Panc1 (cell line): ENCODE data around the gene CCDC83. TPM values are rescaled to one million over a fixed set of nuclear protein-coding genes. Genes with fewer than 3 reads are reported as not detected.

Experiments
- ATAC-seq: fragments of 200-7000 bp; cut with Tn5 transposase; 2 replicates; pipeline ENCODE4 v1.9.1; 2020; ENCODE audit warnings: mild to moderate bottlenecking, moderate library complexity
- BruUV-seq: library from RNA; stranded (reverse); fragments of 400-500 nt; replicated peaks from 2 replicates; lab custom pipeline; 2021; lab: Mats Ljungman, UMichigan
- CTCF ChIA-PET: fragments of 300-600 bp; sonication (Branson Sonifier 250); formaldehyde crosslinking; loops from one replicate; lab custom pipeline; 2022; ENCODE audit warnings: antibody characterized with exemption; lab: Charles Lee
- POLR2A ChIA-PET: fragments of 300-600 bp; sonication (Branson Sonifier 250); formaldehyde crosslinking; loops from one replicate; lab custom pipeline; 2022; ENCODE audit warnings: antibody characterized with exemption; lab: Charles Lee
- DNase-seq: peaks from one replicate; pipeline ENCODE4 v3.0.0-alpha.2; 2010; ENCODE audit warnings: low read depth, low spot score
- H3K27ac ChIP-seq: 2 replicates; pipeline ENCODE4 v1.5.1; 2011; ENCODE audit warnings: mild to moderate bottlenecking, low read length, inconsistent platforms
- H3K27me3 ChIP-seq: fragments of 200-500 bp; sonication (Bioruptor generic); 2 replicates; pipeline ENCODE4 v1.6.0; 2014; ENCODE audit warnings: low read length, inconsistent platforms; ENCODE audit not compliant: control insufficient read depth, insufficient read depth
- H3K36me3 ChIP-seq: fragments of 200-500 bp; sonication (Bioruptor generic); 2 replicates; pipeline ENCODE4 v1.5.1; 2014; ENCODE audit warnings: inconsistent platforms, mild to moderate bottlenecking, low read length, moderate library complexity; ENCODE audit not compliant: control insufficient read depth, insufficient read depth
- H3K4me1 ChIP-seq: 2 replicates; pipeline ENCODE4 v1.5.1; 2011; ENCODE audit warnings: inconsistent platforms, mild to moderate bottlenecking, low read length, moderate library complexity; ENCODE audit not compliant: control insufficient read depth, insufficient read depth
- H3K4me3 ChIP-seq, 2 experiments: 2 replicates each; pipeline ENCODE4 v1.5.1; 2011 to 2012; ENCODE audit warnings: low read depth in 2 of 2, low read length in 2 of 2, mild to moderate bottlenecking in 2 of 2, inconsistent platforms in 1 of 2, moderate library complexity in 1 of 2
- H3K9me3 ChIP-seq: fragments of 200-500 bp; sonication (Bioruptor generic); 2 replicates; pipeline ENCODE4 v1.5.1; 2014; ENCODE audit warnings: low read depth, mild to moderate bottlenecking, inconsistent platforms, low read length, moderate library complexity; ENCODE audit not compliant: control insufficient read depth, insufficient read depth
- CTCF ChIP-seq: fragments of 450-650 bp; IDR thresholded peaks from 2 replicates; pipeline ENCODE4 v1.5.1; 2017; ENCODE audit warnings: mild to moderate bottlenecking
- POLR2AphosphoS5 ChIP-seq: IDR thresholded peaks from 2 replicates; pipeline ENCODE4 v1.6.1; 2012; ENCODE audit warnings: mild to moderate bottlenecking, low read depth, low read length, moderate library complexity
- REST ChIP-seq, 2 experiments: IDR thresholded peaks; 2 replicates each; pipeline ENCODE4 v1.6.1; 2011 to 2012; ENCODE audit warnings: low read depth in 2 of 2, control low read depth in 1 of 2, low read length in 1 of 2, mild to moderate bottlenecking in 1 of 2, moderate library complexity in 1 of 2; ENCODE audit not compliant: insufficient read depth in 1 of 2
- SIN3A ChIP-seq: IDR thresholded peaks from 2 replicates; pipeline ENCODE4 v1.6.1; 2012; ENCODE audit warnings: low read depth, mild to moderate bottlenecking, low read length, moderate library complexity, borderline replicate concordance; ENCODE audit not compliant: insufficient read depth
- TCF7L2 ChIP-seq: IDR thresholded peaks from 2 replicates; pipeline ENCODE4 v1.6.1; 2011; ENCODE audit warnings: mild to moderate bottlenecking, low read depth, low read length, inconsistent platforms
- in situ Hi-C: cut with HindIII; loops from 2 replicates; pipeline ENCODE4 v1.10.0; 2016; ENCODE audit warnings: low sequenced_read_pairs, low pct_unique_long_range_greater_than_20kb
- intact Hi-C: fragments of 100-400 bp; cut with micrococcal nuclease; formaldehyde crosslinking; loops from one replicate; pipeline ENCODE4 v1.10.0; 2022; ENCODE audit not compliant: unreplicated experiment
- total RNA-seq: library from RNA; stranded (reverse); gene quantifications from one replicate; pipeline ENCODE4 v1.2.1, GENCODE V29; 2021; ENCODE audit not compliant: unreplicated experiment

The CCDC83 gene
- total RNA-seq, 1 experiment from 2014 or later = not detected

GRCh38 chr11:85896876-85897275 is 41.7 kb downstream of the CCDC83 start:
- ATAC-seq (no peak), DNase-seq (no peak)
- Histone ChIP-seq H3K4me1 (no peaks in the 10 kb centered on the region), H3K27ac (no peak overlapping the region), H3K27me3 (no peaks in the 10 kb centered on the region), H3K9me3 (no peaks in the 10 kb centered on the region), H3K36me3 (no peaks in the 10 kb centered on the region), H3K4me3 (no peak overlapping the region)
- TF ChIP-seq REST (IDR thresholded peaks at IDR 0.05; ENCODE audit: insufficient read depth in 1 of 2, low read depth in 2 of 2, low read length in 1 of 2) = no peak
- no peak for TF ChIP-seq CTCF
- TF ChIP-seq SIN3A = no peak
- no peak for TF ChIP-seq TCF7L2
- TF ChIP-seq POLR2AphosphoS5 = no peak
- BruUV-seq = no TSS peak
- CTCF ChIA-PET = no interaction called here
- in situ Hi-C loops (no loop called here), intact Hi-C loops (no loop called here)
- POLR2A ChIA-PET = no interaction called here

- no TSS peak for BruUV-seq
- Histone ChIP-seq H3K36me3 (no peaks in the 10 kb centered on the region), H3K9me3 (no peaks in the 10 kb centered on the region), H3K4me3 (no peak overlapping the region), H3K27ac (no peak overlapping the region), H3K27me3 (no peaks in the 10 kb centered on the region), H3K4me1 (no peaks in the 10 kb centered on the region)
- in situ Hi-C loops = no loop called here
- intact Hi-C loops = no loop called here
- DNase-seq (no peak), ATAC-seq (no peak)
- ChIA-PET CTCF (no interaction called here), POLR2A (no interaction called here)
- TF ChIP-seq REST (IDR thresholded peaks at IDR 0.05; ENCODE audit: insufficient read depth in 1 of 2, low read depth in 2 of 2, low read length in 1 of 2) (no peak), SIN3A (no peak)
Measured at GRCh38 chr11:85898456-85898855, 43.3 kb downstream of the CCDC83 start.
